Embryonic facial prominence (tissue), 1 donor: ENCODE results near the gene TBC1D1.
"Not testable (repeated sequence)": the region's sequence is repeated elsewhere in the genome, so short reads cannot be mapped to it uniquely, and the experiment has no call there.

Source experiments
- DNase-seq: peaks from one replicate; pipeline ENCODE4 v3.0.0-alpha.2; 2016; ENCODE audit errors: extremely low spot score

TBC1D1 gene

GRCh38 chr4:37964734-37965457 lies 74.0 kb downstream of the TBC1D1 start:
- no peak for DNase-seq

GRCh38 chr4:37966044-37966443 lies 75.2 kb downstream of the TBC1D1 start:
- DNase-seq = no peak

GRCh38 chr4:37967736-37968135 lies 76.9 kb downstream of the TBC1D1 start:
- DNase-seq = no peak

GRCh38 chr4:37968747-37969146 lies 77.9 kb downstream of the TBC1D1 start:
- DNase-seq = no peak

GRCh38 chr4:37970702-37971101 lies 79.8 kb downstream of the TBC1D1 start:
- no peak for DNase-seq

- no peak for DNase-seq
These were observed 80.3 kb downstream of the TBC1D1 start for GRCh38 chr4:37971202-37971601.

GRCh38 chr4:37973441-37973840 lies 82.6 kb downstream of the TBC1D1 start:
- no peak for DNase-seq

GRCh38 chr4:37975321-37975822 lies 84.5 kb downstream of the TBC1D1 start:
- DNase-seq = not testable (repeated sequence)

- DNase-seq = no peak
These were observed 85.6 kb downstream of the TBC1D1 start for GRCh38 chr4:37976507-37976906.

GRCh38 chr4:37976991-37977470 lies 86.1 kb downstream of the TBC1D1 start:
- peak; percentile 54 for DNase-seq

GRCh38 chr4:37977471-37978247 lies 86.8 kb downstream of the TBC1D1 start:
- DNase-seq = peak; percentile 19

- DNase-seq = no peak
These were observed 87.5 kb downstream of the TBC1D1 start for GRCh38 chr4:37978248-37978924.

GRCh38 chr4:37980246-37980645 lies 89.4 kb downstream of the TBC1D1 start:
- DNase-seq = no peak

GRCh38 chr4:37981425-37981824 lies 90.5 kb downstream of the TBC1D1 start:
- DNase-seq = no peak

- no peak for DNase-seq
These were observed 91.2 kb downstream of the TBC1D1 start for GRCh38 chr4:37981844-37982720.

- no peak for DNase-seq
These were observed 91.9 kb downstream of the TBC1D1 start for GRCh38 chr4:37982736-37983135.

- no peak for DNase-seq
These were observed 93.1 kb downstream of the TBC1D1 start for GRCh38 chr4:37983951-37984350.

GRCh38 chr4:37985730-37986275 lies 94.9 kb downstream of the TBC1D1 start:
- DNase-seq = no peak

- DNase-seq = no peak
These were observed 97.8 kb downstream of the TBC1D1 start for GRCh38 chr4:37988670-37989069.

- DNase-seq = no peak
These were observed 98.7 kb downstream of the TBC1D1 start for GRCh38 chr4:37989398-37990260.
